Bladder microvascular endothelial cell (primary cell): ENCODE measurements around the gene GIPC3. TPM values are rescaled to one million over a fixed set of nuclear protein-coding genes. Genes with fewer than 3 reads are reported as not detected.

Experiments
- total RNA-seq: library from RNA; depleted of rRNA; stranded (reverse); fragments of >200 nt; gene quantifications from 2 replicates; pipeline ENCODE4 v1.2.3, GENCODE V29; 2014

The GIPC3 gene, protein sequence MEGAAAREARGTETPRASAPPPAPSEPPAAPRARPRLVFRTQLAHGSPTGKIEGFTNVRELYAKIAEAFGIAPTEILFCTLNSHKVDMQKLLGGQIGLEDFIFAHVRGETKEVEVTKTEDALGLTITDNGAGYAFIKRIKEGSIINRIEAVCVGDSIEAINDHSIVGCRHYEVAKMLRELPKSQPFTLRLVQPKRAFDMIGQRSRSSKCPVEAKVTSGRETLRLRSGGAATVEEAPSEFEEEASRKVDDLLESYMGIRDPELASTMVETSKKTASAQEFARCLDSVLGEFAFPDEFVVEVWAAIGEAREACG
- total RNA-seq, result 0.32 and 0.57 TPM in 2 replicates

GRCh38 chr19:3585301-3586126 lies at the start of gene GIPC3:
TSS of gene GIPC3 (plus strand) at chr19:3585478. CDS start at chr19:3585598, 120 bp downstream.

GRCh38 chr19:3538965-3539755 lies 46.1 kb upstream of the GIPC3 start, which contains the start of gene TEKTIP1:
TSS of gene TEKTIP1 (plus strand) at chr19:3539174. CDS start at chr19:3539178, 4 bp downstream.

GRCh38 chr19:3557461-3558248 lies 27.6 kb upstream of the GIPC3 start, which contains the start of gene MFSD12:
TSS of gene MFSD12 (minus strand) at chr19:3557586. CDS start at chr19:3557403, 183 bp downstream.

GRCh38 chr19:3572855-3573161 lies 12.5 kb upstream of the GIPC3 start, which contains the start of gene HMG20B:
TSS of gene HMG20B (plus strand) at chr19:3572944. CDS start at chr19:3573310, 366 bp downstream.

DNA sequence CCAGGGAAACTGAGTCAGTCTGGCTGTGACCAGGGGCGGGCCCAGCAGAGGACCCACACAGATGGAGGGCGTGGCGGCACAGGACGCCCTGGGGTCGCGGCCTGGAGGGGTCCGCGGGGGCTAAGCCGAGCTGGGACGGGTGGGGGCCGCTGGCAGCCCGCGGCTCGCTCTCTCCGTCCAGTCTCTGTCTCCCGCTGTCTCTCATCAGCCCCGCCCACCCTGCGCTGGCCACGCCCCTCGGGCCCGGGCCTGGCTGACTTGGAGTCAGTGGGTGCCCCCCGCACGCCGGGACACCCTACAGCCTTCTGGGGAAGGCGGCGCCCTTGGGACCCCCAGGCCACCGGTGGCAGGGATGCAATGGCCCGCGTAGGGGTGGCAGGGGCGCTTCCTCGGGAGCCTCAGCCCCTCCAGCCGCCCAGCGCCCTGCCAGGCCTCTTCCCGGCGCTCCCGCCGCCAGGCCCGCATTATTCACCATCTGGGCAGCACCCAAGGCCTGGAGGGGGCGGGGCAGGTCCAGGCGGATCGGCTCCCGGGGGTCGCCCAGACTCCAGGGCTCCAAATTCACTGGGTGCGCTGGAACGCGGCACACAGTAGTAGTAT lies 21.5 kb downstream of the GIPC3 start, which contains the start of gene TBXA2R:
TBXA2R (minus strand) TSS at position 186 of the 600 bp plus-strand sequence. CDS start 6,241 bp downstream, outside the sequence.

GRCh38 chr19:3626473-3627350 lies 41.4 kb downstream of the GIPC3 start, which contains the start of gene CACTIN:
TSS of gene CACTIN (minus strand) at chr19:3626790. CDS start at chr19:3626762, 28 bp downstream.

Other genes with a start within 250 kb of the GIPC3 start
- 17.2 and 61.2 TPM in 2 replicates for gene NFIC, start 218.9 kb upstream of the GIPC3 start, total RNA-seq
- gene SMIM24, start 105.0 kb upstream of the GIPC3 start, total RNA-seq, result not detected in 2 replicates
- not detected in 2 replicates for gene SMIM44, start 102.0 kb upstream of the GIPC3 start, total RNA-seq
- gene DOHH, start 84.8 kb upstream of the GIPC3 start, total RNA-seq, result 11.0 and 16.9 TPM in 2 replicates
- 22.5 and 44.3 TPM in 2 replicates for gene FZR1, start 79.2 kb upstream of the GIPC3 start, total RNA-seq
- gene TEKTIP1, start 46.3 kb upstream of the GIPC3 start, total RNA-seq, result not detected in 2 replicates
- 57.1 and 120 TPM in 2 replicates for gene MFSD12, start 27.9 kb upstream of the GIPC3 start, total RNA-seq
- 57.3 and 88.4 TPM in 2 replicates for gene HMG20B, start 12.5 kb upstream of the GIPC3 start, total RNA-seq
- gene TBXA2R, start 21.4 kb downstream of the GIPC3 start, total RNA-seq, result 1.1 and 2.1 TPM in 2 replicates
- gene CACTIN, start 41.3 kb downstream of the GIPC3 start, total RNA-seq, result 29.5 and 41.6 TPM in 2 replicates
- 18.9 and 81.9 TPM in 2 replicates for gene PIP5K1C, start 115.0 kb downstream of the GIPC3 start, total RNA-seq
- gene TJP3, start 122.9 kb downstream of the GIPC3 start, total RNA-seq, result 0.06 TPM in 1 of 2 replicates, not detected in the other
- 17.8 and 25.0 TPM in 2 replicates for gene APBA3, start 176.2 kb downstream of the GIPC3 start, total RNA-seq
- gene MRPL54, start 177.2 kb downstream of the GIPC3 start, total RNA-seq, result 36.8 and 68.5 TPM in 2 replicates
- gene RAX2, start 186.8 kb downstream of the GIPC3 start, total RNA-seq, result not detected in 2 replicates
- gene MATK, start 200.9 kb downstream of the GIPC3 start, total RNA-seq, result 0.50 TPM in 1 of 2 replicates, not detected in the other